Type B pancreatic cell (in vitro differentiated cells): ENCODE data around the gene EHF. TPM values are rescaled to one million over a fixed set of nuclear protein-coding genes. Genes with fewer than 3 reads are reported as not detected.

Source experiments
- DNase-seq: peaks from one replicate; pipeline ENCODE4 v3.0.0; 2021; ENCODE audit warnings: mixed read lengths; ENCODE audit not compliant: unreplicated experiment; ENCODE audit errors: extremely low spot score
- H3K27ac Mint-ChIP-seq: 2 replicates; pipeline ENCODE4 v1.8.0; 2021; ENCODE audit warnings: mild to moderate bottlenecking, mixed read lengths
- H3K27me3 Mint-ChIP-seq: 2 replicates; pipeline ENCODE4 v1.8.0; 2021; ENCODE audit warnings: mixed read lengths
- H3K36me3 Mint-ChIP-seq: 2 replicates; pipeline ENCODE4 v1.8.0; 2021; ENCODE audit warnings: mixed read lengths
- H3K4me1 Mint-ChIP-seq: one replicate; pipeline ENCODE4 v1.8.0; 2021; ENCODE audit warnings: mixed read lengths; ENCODE audit not compliant: unreplicated experiment
- H3K4me3 Mint-ChIP-seq: 2 replicates; pipeline ENCODE4 v1.8.0; 2021; ENCODE audit warnings: mild to moderate bottlenecking, mixed read lengths
- H3K9me3 Mint-ChIP-seq: 2 replicates; pipeline ENCODE4 v1.8.0; 2021; ENCODE audit warnings: mixed read lengths
- CTCF ChIP-seq: fragments of 200-600 bp; sonication (generic); conservative IDR thresholded peaks from 2 replicates; pipeline ENCODE4 v1.5.0; 2021; ENCODE audit warnings: antibody characterized with exemption, mild to moderate bottlenecking
- total RNA-seq: library from RNA; stranded (reverse); gene quantifications from 2 replicates; pipeline ENCODE4 v1.2.1, GENCODE V29; 2021; ENCODE audit warnings: low replicate concordance

The EHF gene
- total RNA-seq, 1 donor from 2014 or later: 31.5 TPM

GRCh38 chr11:34641456-34641855, 20.6 kb downstream of the EHF start:
- Mint-ChIP-seq H3K4me1 (peaks cover 24% of the 10 kb centered on the region), H3K27ac (peak overlapping the region; percentile 85), H3K36me3 (no peaks in the 10 kb centered on the region), H3K4me3 (no peak overlapping the region), H3K9me3 (no peaks in the 10 kb centered on the region), H3K27me3 (no peaks in the 10 kb centered on the region)
- TF ChIP-seq CTCF: no peak
- DNase-seq: no peak

- Mint-ChIP-seq H3K4me3 (no peak overlapping the region), H3K9me3 (no peaks in the 10 kb centered on the region), H3K27me3 (no peaks in the 10 kb centered on the region), H3K4me1 (peaks cover 26% of the 10 kb centered on the region), H3K36me3 (no peaks in the 10 kb centered on the region), H3K27ac (peak overlapping the region; percentile 85)
- TF ChIP-seq CTCF: no peak
- no peak for DNase-seq
Measured at GRCh38 chr11:34642001-34642554, 21.2 kb downstream of the EHF start.

- TF ChIP-seq CTCF: no peak
- Mint-ChIP-seq H3K4me1 (peaks cover 26% of the 10 kb centered on the region), H3K9me3 (no peaks in the 10 kb centered on the region)
Measured at GRCh38 chr11:34642873-34643272, 22.0 kb downstream of the EHF start.

GRCh38 chr11:34643311-34643710, 22.4 kb downstream of the EHF start:
- peaks cover 26% of the 10 kb centered on the region for H3K4me1 Mint-ChIP-seq
- no peak for DNase-seq
- peak overlapping the region; percentile 8 for H3K4me3 Mint-ChIP-seq
- no peaks in the 10 kb centered on the region for H3K27me3 Mint-ChIP-seq
- H3K27ac Mint-ChIP-seq: no peak overlapping the region
- peaks cover 6% of the 10 kb centered on the region for H3K36me3 Mint-ChIP-seq
- TF ChIP-seq CTCF: no peak
- no peaks in the 10 kb centered on the region for H3K9me3 Mint-ChIP-seq

More at GRCh38 chr11:34642873-34643272, 22.0 kb downstream of the EHF start:
- Mint-ChIP-seq H3K4me3 (peak overlapping the region; percentile 8), H3K27ac (no peak overlapping the region), H3K27me3 (no peaks in the 10 kb centered on the region), H3K36me3 (peaks cover 6% of the 10 kb centered on the region)
- no peak for DNase-seq

- no peak overlapping the region for H3K4me3 Mint-ChIP-seq
- H3K27ac Mint-ChIP-seq: no peak overlapping the region
- DNase-seq: no peak
- peaks cover 26% of the 10 kb centered on the region for H3K4me1 Mint-ChIP-seq
- no peak for TF ChIP-seq CTCF
- H3K27me3 Mint-ChIP-seq: no peaks in the 10 kb centered on the region
- no peaks in the 10 kb centered on the region for H3K9me3 Mint-ChIP-seq
- peaks cover 6% of the 10 kb centered on the region for H3K36me3 Mint-ChIP-seq
Measured at GRCh38 chr11:34643846-34644245, 23.0 kb downstream of the EHF start.
